Measurements from ENCODE around the gene PGAP3. TPM values are rescaled to one million over a fixed set of nuclear protein-coding genes. Genes with fewer than 3 reads are reported as not detected.

Gene PGAP3
- total RNA-seq, 1 donor from 2014 or later: 12.2 TPM

DNA sequence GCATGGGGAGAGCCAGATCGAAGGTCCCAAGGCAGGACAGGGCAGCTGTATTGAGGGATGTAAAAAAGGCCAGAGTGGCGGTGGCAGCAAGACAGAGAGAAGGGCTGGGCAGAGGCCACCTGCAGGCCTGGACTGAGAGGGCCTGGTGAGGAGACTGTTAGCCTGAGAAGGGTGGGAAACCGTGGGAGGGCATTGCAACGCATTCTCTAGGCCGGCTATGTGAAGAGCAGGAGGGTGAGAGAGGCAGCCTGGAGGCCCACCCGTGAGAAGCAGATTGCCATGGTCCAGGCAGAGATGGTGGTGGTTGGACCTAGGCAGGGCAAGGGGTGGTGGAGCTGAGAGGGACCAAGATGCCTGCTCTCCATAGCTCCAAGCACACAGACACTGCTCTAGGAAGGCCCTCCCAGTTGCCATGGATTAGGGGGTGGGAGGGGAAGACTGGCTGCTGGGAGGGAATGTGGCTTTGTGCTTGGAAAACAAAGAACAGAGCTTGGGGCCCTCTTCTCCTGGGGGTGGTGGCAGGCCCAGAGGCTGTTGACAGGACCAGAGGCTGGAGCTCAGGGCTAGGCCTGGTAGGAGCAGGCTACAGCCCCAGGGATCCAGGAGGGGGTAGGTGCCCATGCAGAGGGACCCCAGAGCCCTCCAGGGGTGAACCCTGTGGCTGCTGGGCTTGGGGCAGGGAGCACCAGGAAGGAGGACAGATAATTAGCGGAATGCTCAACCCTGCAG is 35.1 kb downstream of the PGAP3 start:
- Mint-ChIP-seq H3K36me3 (ENCODE audit: low read depth, unreplicated experiment) (peaks cover 11% of the 10 kb centered on the region), H3K9me3 (ENCODE audit: unreplicated experiment) (no peaks in the 10 kb centered on the region), H3K4me1 (ENCODE audit: low read depth, unreplicated experiment) (peaks cover 27% of the 10 kb centered on the region), H3K4me3 (ENCODE audit: unreplicated experiment) (peak overlapping the region; percentile 42), H3K27ac (ENCODE audit: unreplicated experiment) (no peak overlapping the region), H3K27me3 (ENCODE audit: low read depth, unreplicated experiment) (peaks cover 2% of the 10 kb centered on the region)
- no peaks in the 10 kb centered on the region for H3K27me3 ChIP-seq (ENCODE audit: insufficient read depth, low read length)
- no peak overlapping the region for H3K4me2 ChIP-seq (ENCODE audit: low read length)
- no peak overlapping the region for H3K27ac ChIP-seq (ENCODE audit: low read depth, low read length)
- H3K79me2 ChIP-seq (ENCODE audit: insufficient read depth, low read length): peaks cover 13% of the 10 kb centered on the region
- no peaks in the 10 kb centered on the region for H3K36me3 ChIP-seq (ENCODE audit: insufficient read depth, low read length)
- no peaks in the 10 kb centered on the region for H3K4me1 ChIP-seq (ENCODE audit: insufficient read depth, low read length)
- DNase-seq (ENCODE audit: low read depth) (no peak), FAIRE-seq (no peak)
- no peak overlapping the region for H3K4me3 ChIP-seq (ENCODE audit: insufficient read depth, low read depth, low read length)
- H2AFZ ChIP-seq (ENCODE audit: low read depth, low read length): no peak overlapping the region
- no peaks in the 10 kb centered on the region for H3K9me3 ChIP-seq (ENCODE audit: insufficient read depth, low read depth, low read length)
- peaks cover 66% of the 10 kb centered on the region for H4K20me1 ChIP-seq (ENCODE audit: insufficient read depth, low read length)
- no peak for TF ChIP-seq EZH2 (IDR thresholded peaks at IDR 0.05; ENCODE audit: insufficient read depth, low read length)
- TF ChIP-seq, protein P1, sequence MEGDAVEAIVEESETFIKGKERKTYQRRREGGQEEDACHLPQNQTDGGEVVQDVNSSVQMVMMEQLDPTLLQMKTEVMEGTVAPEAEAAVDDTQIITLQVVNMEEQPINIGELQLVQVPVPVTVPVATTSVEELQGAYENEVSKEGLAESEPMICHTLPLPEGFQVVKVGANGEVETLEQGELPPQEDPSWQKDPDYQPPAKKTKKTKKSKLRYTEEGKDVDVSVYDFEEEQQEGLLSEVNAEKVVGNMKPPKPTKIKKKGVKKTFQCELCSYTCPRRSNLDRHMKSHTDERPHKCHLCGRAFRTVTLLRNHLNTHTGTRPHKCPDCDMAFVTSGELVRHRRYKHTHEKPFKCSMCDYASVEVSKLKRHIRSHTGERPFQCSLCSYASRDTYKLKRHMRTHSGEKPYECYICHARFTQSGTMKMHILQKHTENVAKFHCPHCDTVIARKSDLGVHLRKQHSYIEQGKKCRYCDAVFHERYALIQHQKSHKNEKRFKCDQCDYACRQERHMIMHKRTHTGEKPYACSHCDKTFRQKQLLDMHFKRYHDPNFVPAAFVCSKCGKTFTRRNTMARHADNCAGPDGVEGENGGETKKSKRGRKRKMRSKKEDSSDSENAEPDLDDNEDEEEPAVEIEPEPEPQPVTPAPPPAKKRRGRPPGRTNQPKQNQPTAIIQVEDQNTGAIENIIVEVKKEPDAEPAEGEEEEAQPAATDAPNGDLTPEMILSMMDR (IDR thresholded peaks at IDR 0.05; ENCODE audit: insufficient read depth, low read depth, low read length): no peak
- no peak overlapping the region for H3K9ac ChIP-seq (ENCODE audit: low read length)

DNA sequence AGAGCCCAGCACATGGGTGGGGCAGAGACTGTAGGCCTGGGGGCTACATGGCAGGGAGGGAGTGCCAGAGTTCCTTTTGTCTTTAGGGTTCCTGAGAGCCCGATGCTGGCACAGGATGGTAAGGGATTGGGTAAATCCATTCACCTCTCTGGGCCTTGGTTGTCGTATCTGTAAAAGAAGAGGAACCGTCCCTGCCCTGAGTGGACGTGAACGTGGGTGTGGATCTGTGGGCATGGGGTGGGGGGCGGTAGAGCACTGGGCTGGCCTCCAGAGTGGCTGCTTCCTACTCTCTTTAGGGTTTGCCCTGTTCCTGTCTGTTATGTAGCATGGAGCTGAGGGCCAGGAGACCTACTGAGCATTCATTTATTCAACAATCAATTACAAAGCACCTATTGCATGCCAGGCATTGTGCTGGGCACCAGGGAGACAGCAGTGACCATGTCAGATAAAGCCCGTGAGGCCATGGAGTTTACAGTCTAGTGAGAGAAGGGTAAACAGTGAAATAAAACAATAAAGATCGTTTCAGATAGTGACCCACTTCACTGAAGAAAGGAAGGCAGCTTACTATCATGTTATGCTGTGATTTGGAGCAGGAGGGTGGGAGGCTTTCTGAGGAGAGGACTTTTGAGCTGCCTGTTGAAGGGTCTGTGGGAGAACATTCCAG is 35.8 kb downstream of the PGAP3 start:
- H3K27ac Mint-ChIP-seq (ENCODE audit: unreplicated experiment): no peak overlapping the region
- TF ChIP-seq, protein P1 (IDR thresholded peaks at IDR 0.05; ENCODE audit: insufficient read depth, low read depth, low read length): no peak
- TF ChIP-seq EZH2 (IDR thresholded peaks at IDR 0.05; ENCODE audit: insufficient read depth, low read length): no peak
- H3K79me2 ChIP-seq (ENCODE audit: insufficient read depth, low read length): peaks cover 17% of the 10 kb centered on the region
- H3K27me3 ChIP-seq (ENCODE audit: insufficient read depth, low read length): no peaks in the 10 kb centered on the region
- H3K27ac ChIP-seq (ENCODE audit: low read depth, low read length): no peak overlapping the region
- H4K20me1 ChIP-seq (ENCODE audit: insufficient read depth, low read length): peaks cover 69% of the 10 kb centered on the region
- no peaks in the 10 kb centered on the region for H3K9me3 ChIP-seq (ENCODE audit: insufficient read depth, low read depth, low read length)
- H3K27me3 Mint-ChIP-seq (ENCODE audit: low read depth, unreplicated experiment): peaks cover 2% of the 10 kb centered on the region
- peaks cover 9% of the 10 kb centered on the region for H3K36me3 Mint-ChIP-seq (ENCODE audit: low read depth, unreplicated experiment)
- no peaks in the 10 kb centered on the region for H3K36me3 ChIP-seq (ENCODE audit: insufficient read depth, low read length)
- H3K4me1 Mint-ChIP-seq (ENCODE audit: low read depth, unreplicated experiment): peaks cover 26% of the 10 kb centered on the region
- no peak overlapping the region for H2AFZ ChIP-seq (ENCODE audit: low read depth, low read length)
- H3K4me1 ChIP-seq (ENCODE audit: insufficient read depth, low read length): no peaks in the 10 kb centered on the region
- no peak overlapping the region for H3K4me2 ChIP-seq (ENCODE audit: low read length)
- H3K4me3 Mint-ChIP-seq (ENCODE audit: unreplicated experiment): peak overlapping the region; percentile 42
- FAIRE-seq (no peak), DNase-seq (ENCODE audit: low read depth) (no peak)
- no peaks in the 10 kb centered on the region for H3K9me3 Mint-ChIP-seq (ENCODE audit: unreplicated experiment)
- H3K9ac ChIP-seq (ENCODE audit: low read length): no peak overlapping the region
- H3K4me3 ChIP-seq (ENCODE audit: insufficient read depth, low read depth, low read length): no peak overlapping the region
